SU-DHL-6 (cell line): ENCODE measurements around the gene CDK11B.
"Not testable (repeated sequence)": the region's sequence is repeated elsewhere in the genome, so short reads cannot be mapped to it uniquely, and the experiment has no call there.

Experiments
- CTCF ChIP-seq: fragments of 200-600 bp; sonication (generic); IDR thresholded peaks from one replicate; pipeline ENCODE4 v1.5.1; 2017; ENCODE audit warnings: antibody characterized with exemption, mild to moderate bottlenecking, low read length, moderate library complexity; ENCODE audit not compliant: insufficient read depth, poor library complexity, severe bottlenecking
- EZH2phosphoT487 ChIP-seq: fragments of 200-600 bp; sonication (generic), shearing (Covaris generic); conservative IDR thresholded peaks from 2 replicates; pipeline ENCODE4 v1.6.1; 2018; ENCODE audit warnings: mild to moderate bottlenecking, antibody characterized with exemption, low read length, moderate library complexity, mixed read lengths

- not testable (repeated sequence) for TF ChIP-seq CTCF, EZH2phosphoT487
Measured at GRCh38 chr1:1704284-1704957, 45.6 kb upstream of the CDK11B start.
